Measurements from ENCODE around the gene NEURL1. TPM values are rescaled to one million over a fixed set of nuclear protein-coding genes. Genes with fewer than 3 reads are reported as not detected.
A peak's percentile ranks its signal among the peaks of the same experiment; 100 is the strongest.

NEURL1 gene
- total and polyA plus RNA-seq, 4 donors: 0.14 to 2.0 (median 0.74) TPM

DNA sequence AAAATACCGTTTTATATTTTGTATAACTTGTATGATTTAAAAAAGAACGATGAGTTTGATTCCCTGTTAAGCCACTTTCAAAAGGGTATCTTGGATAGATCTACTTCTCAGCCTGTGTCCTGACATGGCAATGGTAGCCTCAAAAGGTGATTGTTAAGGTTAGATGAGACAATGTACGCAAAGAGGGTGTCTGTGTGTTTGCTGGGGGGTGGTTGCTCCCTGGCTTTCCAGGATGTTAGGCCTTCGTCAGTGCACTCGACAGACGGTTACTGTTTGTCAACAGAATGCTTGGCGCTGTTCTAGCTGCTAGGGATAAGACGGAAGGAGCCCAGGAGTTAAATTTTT is 90.3 kb downstream of the NEURL1 start:
- no peak for DNase-seq
- H3K36me3 ChIP-seq (ENCODE audit: control insufficient read depth in 4 of 4, insufficient read depth in 4 of 4, low read length in 4 of 4): no peaks in the 10 kb centered on the region
- no peak overlapping the region for H3K9ac ChIP-seq (ENCODE audit: insufficient read depth in 1 of 2, low read length in 2 of 2)
- WGBS, 2 donors: 52 to 72% methylated on average over 8 of the region's 8 CpGs
- H3K9me3 ChIP-seq (ENCODE audit: control insufficient read depth in 4 of 4, insufficient read depth in 3 of 4, low read length in 3 of 4): peaks cover 0 to 5% (median 0%) of the 10 kb centered on the region in 4 donors
- no peak overlapping the region for H3K27ac ChIP-seq (ENCODE audit: low read depth in 1 of 2, low read length in 1 of 2)
- ATAC-seq (ENCODE audit: insufficient read depth, low FRiP score): no peak
- H3K4me3 ChIP-seq: no peak overlapping the region
- TF ChIP-seq, protein P1, sequence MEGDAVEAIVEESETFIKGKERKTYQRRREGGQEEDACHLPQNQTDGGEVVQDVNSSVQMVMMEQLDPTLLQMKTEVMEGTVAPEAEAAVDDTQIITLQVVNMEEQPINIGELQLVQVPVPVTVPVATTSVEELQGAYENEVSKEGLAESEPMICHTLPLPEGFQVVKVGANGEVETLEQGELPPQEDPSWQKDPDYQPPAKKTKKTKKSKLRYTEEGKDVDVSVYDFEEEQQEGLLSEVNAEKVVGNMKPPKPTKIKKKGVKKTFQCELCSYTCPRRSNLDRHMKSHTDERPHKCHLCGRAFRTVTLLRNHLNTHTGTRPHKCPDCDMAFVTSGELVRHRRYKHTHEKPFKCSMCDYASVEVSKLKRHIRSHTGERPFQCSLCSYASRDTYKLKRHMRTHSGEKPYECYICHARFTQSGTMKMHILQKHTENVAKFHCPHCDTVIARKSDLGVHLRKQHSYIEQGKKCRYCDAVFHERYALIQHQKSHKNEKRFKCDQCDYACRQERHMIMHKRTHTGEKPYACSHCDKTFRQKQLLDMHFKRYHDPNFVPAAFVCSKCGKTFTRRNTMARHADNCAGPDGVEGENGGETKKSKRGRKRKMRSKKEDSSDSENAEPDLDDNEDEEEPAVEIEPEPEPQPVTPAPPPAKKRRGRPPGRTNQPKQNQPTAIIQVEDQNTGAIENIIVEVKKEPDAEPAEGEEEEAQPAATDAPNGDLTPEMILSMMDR (IDR thresholded peaks at IDR 0.05; ENCODE audit: control extremely low read depth, extremely low read depth): no peak
- peaks cover 0 to 10% (median 4%) of the 10 kb centered on the region in 5 donors for H3K4me1 ChIP-seq (ENCODE audit: control insufficient read depth in 5 of 5, insufficient read depth in 5 of 5, low read length in 5 of 5)
- peaks cover 0 to 8% (median 3%) of the 10 kb centered on the region in 3 donors for H3K27me3 ChIP-seq (ENCODE audit: control insufficient read depth in 3 of 3, insufficient read depth in 3 of 3, low read length in 2 of 3)

DNA sequence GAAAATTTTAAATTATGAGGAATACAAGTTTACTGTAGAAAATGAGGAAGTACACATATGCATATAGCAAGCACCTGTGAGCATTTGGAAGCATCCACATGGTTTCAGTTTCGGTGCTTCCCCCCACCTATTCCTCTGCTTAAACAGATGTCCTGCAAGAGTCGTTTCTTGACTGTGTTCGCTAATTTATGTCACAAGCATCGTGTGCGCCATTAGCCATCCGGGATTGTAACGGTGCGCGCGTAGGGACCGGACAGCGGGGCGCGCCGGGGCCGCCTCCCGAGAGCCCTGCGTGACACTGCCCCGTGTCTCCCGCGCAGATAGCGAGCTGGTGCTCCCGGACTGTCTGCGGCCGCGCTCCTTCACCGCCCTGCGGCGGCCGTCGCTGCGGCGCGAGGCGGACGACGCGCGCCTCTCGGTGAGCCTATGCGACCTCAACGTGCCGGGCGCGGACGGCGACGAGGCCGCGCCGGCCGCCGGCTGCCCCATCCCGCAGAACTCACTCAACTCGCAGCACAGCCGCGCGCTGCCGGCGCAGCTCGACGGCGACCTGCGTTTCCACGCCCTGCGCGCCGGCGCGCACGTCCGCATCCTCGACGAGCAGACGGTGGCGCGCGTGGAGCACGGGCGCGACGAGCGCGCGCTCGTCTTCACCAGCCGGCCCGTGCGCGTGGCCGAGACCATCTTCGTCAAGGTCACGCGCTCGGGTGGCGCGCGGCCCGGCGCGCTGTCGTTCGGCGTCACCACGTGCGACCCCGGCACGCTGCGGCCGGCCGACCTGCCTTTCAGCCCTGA is 90.9 kb downstream of the NEURL1 start:
- Histone ChIP-seq H3K9ac (ENCODE audit: insufficient read depth in 1 of 2, low read length in 2 of 2) (no peak overlapping the region), H3K27me3 (ENCODE audit: control insufficient read depth in 3 of 3, insufficient read depth in 3 of 3, low read length in 2 of 3) (peaks cover 0 to 8% (median 3%) of the 10 kb centered on the region in 3 donors), H3K36me3 (ENCODE audit: control insufficient read depth in 4 of 4, insufficient read depth in 4 of 4, low read length in 4 of 4) (no peaks in the 10 kb centered on the region), H3K27ac (ENCODE audit: low read depth in 1 of 2, low read length in 1 of 2) (no peak overlapping the region), H3K4me3 (peak overlapping the region; percentile 47), H3K4me1 (ENCODE audit: control insufficient read depth in 5 of 5, insufficient read depth in 5 of 5, low read length in 5 of 5) (peaks cover 0 to 10% (median 4%) of the 10 kb centered on the region in 5 donors), H3K9me3 (ENCODE audit: control insufficient read depth in 4 of 4, insufficient read depth in 3 of 4, low read length in 3 of 4) (peaks cover 0 to 5% (median 0%) of the 10 kb centered on the region in 4 donors)
- DNase-seq (peak; percentile 34 to 72 (median 55)), ATAC-seq (ENCODE audit: insufficient read depth, low FRiP score) (no peak)
- 3 to 8% methylated on average over 96 to 111 of the region's 111 CpGs for whole genome bisulfite sequencing, 2 donors
- TF ChIP-seq, protein P1 (IDR thresholded peaks at IDR 0.05; ENCODE audit: control extremely low read depth, extremely low read depth): no peak

DNA sequence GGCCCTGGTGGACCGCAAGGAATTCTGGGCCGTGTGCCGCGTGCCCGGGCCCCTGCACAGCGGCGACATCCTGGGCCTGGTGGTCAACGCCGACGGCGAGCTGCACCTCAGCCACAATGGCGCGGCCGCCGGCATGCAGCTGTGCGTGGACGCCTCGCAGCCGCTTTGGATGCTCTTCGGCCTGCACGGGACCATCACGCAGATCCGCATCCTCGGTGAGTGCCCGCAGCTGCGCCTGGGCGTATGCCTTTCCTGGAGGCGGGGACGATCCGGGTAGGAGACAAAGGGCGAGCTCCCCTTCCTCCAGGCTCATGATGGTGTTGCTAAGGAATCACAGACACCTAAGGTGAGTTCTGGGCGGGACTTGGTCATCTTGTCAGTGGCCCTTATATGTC is 91.5 kb downstream of the NEURL1 start:
- Histone ChIP-seq H3K9me3 (ENCODE audit: control insufficient read depth in 4 of 4, insufficient read depth in 3 of 4, low read length in 3 of 4) (peaks cover 0 to 5% (median 0%) of the 10 kb centered on the region in 4 donors), H3K36me3 (ENCODE audit: control insufficient read depth in 4 of 4, insufficient read depth in 4 of 4, low read length in 4 of 4) (no peaks in the 10 kb centered on the region), H3K9ac (ENCODE audit: insufficient read depth in 1 of 2, low read length in 2 of 2) (no peak overlapping the region), H3K4me3 (no peak overlapping the region), H3K4me1 (ENCODE audit: control insufficient read depth in 5 of 5, insufficient read depth in 5 of 5, low read length in 5 of 5) (peaks cover 0 to 10% (median 4%) of the 10 kb centered on the region in 5 donors), H3K27me3 (ENCODE audit: control insufficient read depth in 3 of 3, insufficient read depth in 3 of 3, low read length in 2 of 3) (peaks cover 0 to 8% (median 3%) of the 10 kb centered on the region in 3 donors), H3K27ac (ENCODE audit: low read depth in 1 of 2, low read length in 1 of 2) (no peak overlapping the region)
- DNase-seq (no peak), ATAC-seq (ENCODE audit: insufficient read depth, low FRiP score) (no peak)
- WGBS, 2 donors: 71 to 72% methylated on average over 32 of the region's 32 CpGs
- TF ChIP-seq, protein P1 (IDR thresholded peaks at IDR 0.05; ENCODE audit: control extremely low read depth, extremely low read depth): no peak
